Measurements from ENCODE around the gene SLC22A12.

SLC22A12 gene

DNA sequence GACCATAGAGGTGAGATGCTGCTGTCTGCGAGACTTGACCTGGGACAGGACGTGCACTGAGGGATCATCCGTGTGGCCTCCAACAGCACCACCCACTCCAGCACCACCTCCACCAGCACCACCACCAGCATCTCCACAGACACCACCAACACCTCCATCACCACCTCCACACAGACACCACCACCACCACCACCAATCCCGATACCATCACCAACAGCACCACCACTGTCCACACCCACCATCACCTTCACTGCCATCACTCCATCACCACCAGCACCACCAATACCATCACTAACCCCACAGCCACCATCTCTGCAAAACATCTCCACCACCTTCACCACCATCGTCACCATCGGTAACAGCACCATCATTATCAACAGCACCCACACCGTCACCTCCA lies 26.6 kb upstream of the SLC22A12 start:
- Histone ChIP-seq H3K9me3 (ENCODE audit: control insufficient read depth, low read length) (no peaks in the 10 kb centered on the region), H3K27me3 (ENCODE audit: control insufficient read depth in 1 of 2, insufficient read depth in 1 of 2, low read length in 2 of 2) (peaks cover 15 to 31% of the 10 kb centered on the region in 2 experiments), H4K91ac (ENCODE audit: low read length) (peak overlapping the region; percentile 25), H3K9ac (ENCODE audit: low read length) (no peak overlapping the region), H3K4me2 (ENCODE audit: low read length, poor library complexity, severe bottlenecking) (no peak overlapping the region), H3K4ac (ENCODE audit: low read depth in 1 of 2, low read length in 2 of 2) (no peak overlapping the region), H3K4me3 (ENCODE audit: insufficient read depth in 1 of 2, low read depth in 1 of 2, low read length in 2 of 2) (no peak overlapping the region), H3K36me3 (ENCODE audit: control insufficient read depth in 1 of 2, insufficient read depth in 2 of 2, low read depth in 1 of 2, low read length in 2 of 2) (no peaks in the 10 kb centered on the region), H2AK5ac (ENCODE audit: low read length, severe bottlenecking) (no peak overlapping the region), H3K27ac (ENCODE audit: low read length, poor library complexity, severe bottlenecking) (no peak overlapping the region), H3K14ac (ENCODE audit: low read length in 2 of 2) (no peak overlapping the region), H2BK12ac (ENCODE audit: low read length in 2 of 2) (no peak overlapping the region), H2BK120ac (ENCODE audit: low read depth, low read length) (no peak overlapping the region), H3K4me1 (ENCODE audit: control insufficient read depth, insufficient read depth, low read depth, low read length) (peaks cover 3% of the 10 kb centered on the region), H2BK15ac (ENCODE audit: low read depth, poor library complexity, severe bottlenecking) (no peak overlapping the region), H3K79me1 (replicated peaks; ENCODE audit: low read length, poor library complexity, severe bottlenecking) (no peaks in the 10 kb centered on the region), H4K8ac (ENCODE audit: low read length) (no peak overlapping the region), H3K23ac (ENCODE audit: low read length in 2 of 2) (no peak overlapping the region), H2AFZ (ENCODE audit: low read depth, low read length) (no peak overlapping the region), H2BK5ac (ENCODE audit: low read depth, low read length, poor library complexity, severe bottlenecking) (no peak overlapping the region), H3K18ac (ENCODE audit: low read depth in 1 of 2, low read length in 2 of 2) (no peak overlapping the region)
- DNase-seq: no peak
- WGBS: 98% methylated on average over 6 of the region's 7 CpGs

DNA sequence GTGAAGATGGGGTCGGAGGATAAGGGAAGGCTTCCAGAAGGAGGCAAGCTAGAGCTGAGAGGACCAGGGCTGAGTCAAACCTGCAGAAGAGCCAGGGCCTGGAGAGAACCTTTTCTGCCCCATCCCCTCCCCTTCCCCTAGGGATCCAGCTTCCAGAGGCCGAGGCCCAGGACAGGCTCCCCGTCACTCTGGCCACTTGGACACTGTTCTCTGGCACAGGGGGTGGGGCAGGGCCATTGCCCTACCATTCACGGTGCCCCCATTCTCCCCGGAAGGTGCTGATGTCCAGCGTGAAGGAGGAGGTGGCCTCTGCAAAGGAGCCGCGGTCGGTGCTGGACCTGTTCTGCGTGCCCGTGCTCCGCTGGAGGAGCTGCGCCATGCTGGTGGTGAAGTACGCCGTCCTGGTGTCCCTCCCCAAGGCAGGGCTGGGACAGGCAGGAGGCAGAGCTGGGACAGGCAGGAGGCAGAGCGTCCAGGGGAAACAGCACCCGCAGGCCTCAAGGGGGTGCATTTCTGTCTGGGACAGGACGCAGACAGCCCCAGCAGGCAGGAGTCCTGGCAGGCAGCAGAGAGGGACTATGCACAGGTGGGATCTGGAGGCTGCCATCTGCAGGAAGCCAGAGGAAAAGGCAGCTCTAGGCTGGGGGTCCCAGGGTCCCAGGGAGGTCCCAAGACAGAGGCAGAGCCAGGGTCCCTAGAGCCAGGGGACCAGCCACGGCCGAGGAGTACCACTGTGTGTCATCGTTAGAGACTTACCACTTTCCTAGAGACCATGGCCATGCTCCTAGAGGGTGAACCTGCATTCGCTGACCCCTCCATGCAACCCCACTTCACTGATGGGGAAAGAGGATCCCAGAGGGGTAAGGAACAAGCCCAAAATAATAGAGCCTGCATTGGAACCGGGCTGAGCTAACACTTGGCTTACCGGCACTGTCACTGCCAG lies 25.8 kb upstream of the SLC22A12 start:
- Histone ChIP-seq H2BK5ac (ENCODE audit: low read depth, low read length, poor library complexity, severe bottlenecking) (no peak overlapping the region), H3K4me3 (ENCODE audit: insufficient read depth in 1 of 2, low read depth in 1 of 2, low read length in 2 of 2) (no peak overlapping the region), H3K9me3 (ENCODE audit: control insufficient read depth, low read length) (no peaks in the 10 kb centered on the region), H3K9ac (ENCODE audit: low read length) (no peak overlapping the region), H2AK5ac (ENCODE audit: low read length, severe bottlenecking) (no peak overlapping the region), H4K91ac (ENCODE audit: low read length) (no peak overlapping the region), H3K4me2 (ENCODE audit: low read length, poor library complexity, severe bottlenecking) (no peak overlapping the region), H2BK120ac (ENCODE audit: low read depth, low read length) (no peak overlapping the region), H3K14ac (ENCODE audit: low read length in 2 of 2) (peak overlapping the region in 1 of 2 experiments; percentile 46), H3K23ac (ENCODE audit: low read length in 2 of 2) (no peak overlapping the region), H3K4me1 (ENCODE audit: control insufficient read depth, insufficient read depth, low read depth, low read length) (peaks cover 3% of the 10 kb centered on the region), H3K27me3 (ENCODE audit: control insufficient read depth in 1 of 2, insufficient read depth in 1 of 2, low read length in 2 of 2) (peaks cover 8 to 24% of the 10 kb centered on the region in 2 experiments), H3K36me3 (ENCODE audit: control insufficient read depth in 1 of 2, insufficient read depth in 2 of 2, low read depth in 1 of 2, low read length in 2 of 2) (no peaks in the 10 kb centered on the region), H2BK15ac (ENCODE audit: low read depth, poor library complexity, severe bottlenecking) (no peak overlapping the region), H2BK12ac (ENCODE audit: low read length in 2 of 2) (no peak overlapping the region), H3K79me1 (replicated peaks; ENCODE audit: low read length, poor library complexity, severe bottlenecking) (no peaks in the 10 kb centered on the region), H3K4ac (ENCODE audit: low read depth in 1 of 2, low read length in 2 of 2) (no peak overlapping the region), H3K18ac (ENCODE audit: low read depth in 1 of 2, low read length in 2 of 2) (no peak overlapping the region), H4K8ac (ENCODE audit: low read length) (no peak overlapping the region), H3K27ac (ENCODE audit: low read length, poor library complexity, severe bottlenecking) (no peak overlapping the region), H2AFZ (ENCODE audit: low read depth, low read length) (no peak overlapping the region)
- no peak for DNase-seq
- 87% methylated on average over 23 of the region's 24 CpGs for WGBS

DNA sequence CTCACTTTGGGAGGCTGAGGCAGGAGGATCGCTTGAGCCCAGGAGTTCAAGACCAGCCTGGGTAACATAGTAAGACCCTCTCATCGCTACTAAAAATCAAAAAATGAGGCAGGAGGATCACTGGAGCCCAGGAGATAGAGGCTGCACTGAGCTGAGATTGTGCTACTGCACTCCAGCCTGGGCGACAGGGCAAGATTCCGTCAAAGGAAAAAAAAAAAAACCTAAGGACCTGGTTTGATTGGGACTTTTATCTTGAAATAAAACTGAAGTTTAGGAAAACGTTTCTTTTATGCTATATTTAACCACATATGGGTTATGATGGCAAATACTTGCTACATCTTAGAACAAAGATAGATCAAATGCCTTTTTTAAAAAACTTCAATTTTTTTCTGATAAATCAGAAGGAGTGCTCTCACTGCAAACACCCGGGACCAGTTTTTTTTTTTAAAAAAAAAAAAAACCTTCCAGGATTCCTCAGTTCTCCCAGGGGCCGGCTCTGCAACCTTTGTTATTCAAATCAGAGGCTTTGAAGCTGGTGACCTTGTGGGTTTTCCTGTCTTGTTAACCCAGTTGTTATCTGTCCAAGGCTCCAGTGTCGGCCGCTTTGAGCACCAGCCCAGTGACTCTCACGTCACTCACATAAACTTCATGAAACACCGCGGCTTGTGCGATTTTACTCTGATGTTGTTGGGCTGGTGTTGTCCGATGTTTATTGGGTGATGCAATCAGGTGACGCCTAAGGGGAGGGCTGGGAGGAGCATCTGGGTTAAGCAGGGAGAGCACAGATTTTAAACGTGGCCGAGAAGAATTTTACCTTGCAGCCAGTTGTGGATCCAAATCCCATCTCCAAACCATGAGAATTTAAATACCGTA lies 24.7 kb upstream of the SLC22A12 start:
- Histone ChIP-seq H3K27me3 (ENCODE audit: control insufficient read depth in 1 of 2, insufficient read depth in 1 of 2, low read length in 2 of 2) (peaks cover 0 to 16% of the 10 kb centered on the region in 2 experiments), H2AFZ (ENCODE audit: low read depth, low read length) (no peak overlapping the region), H4K8ac (ENCODE audit: low read length) (peak overlapping the region; percentile 84), H3K36me3 (ENCODE audit: control insufficient read depth in 1 of 2, insufficient read depth in 2 of 2, low read depth in 1 of 2, low read length in 2 of 2) (no peaks in the 10 kb centered on the region), H3K4me2 (ENCODE audit: low read length, poor library complexity, severe bottlenecking) (peak overlapping the region; percentile 57), H2BK15ac (ENCODE audit: low read depth, poor library complexity, severe bottlenecking) (no peak overlapping the region), H2AK5ac (ENCODE audit: low read length, severe bottlenecking) (no peak overlapping the region), H3K79me1 (replicated peaks; ENCODE audit: low read length, poor library complexity, severe bottlenecking) (no peaks in the 10 kb centered on the region), H3K4ac (ENCODE audit: low read depth in 1 of 2, low read length in 2 of 2) (peak overlapping the region in 1 of 2 experiments; percentile 40), H3K23ac (ENCODE audit: low read length in 2 of 2) (no peak overlapping the region), H3K4me3 (ENCODE audit: insufficient read depth in 1 of 2, low read depth in 1 of 2, low read length in 2 of 2) (peak overlapping the region in 1 of 2 experiments; percentile 16), H4K91ac (ENCODE audit: low read length) (no peak overlapping the region), H2BK5ac (ENCODE audit: low read depth, low read length, poor library complexity, severe bottlenecking) (no peak overlapping the region), H3K18ac (ENCODE audit: low read depth in 1 of 2, low read length in 2 of 2) (peak overlapping the region in 1 of 2 experiments; percentile 54), H3K14ac (ENCODE audit: low read length in 2 of 2) (no peak overlapping the region), H3K9ac (ENCODE audit: low read length) (peak overlapping the region; percentile 53), H3K4me1 (ENCODE audit: control insufficient read depth, insufficient read depth, low read depth, low read length) (peaks cover 3% of the 10 kb centered on the region), H3K9me3 (ENCODE audit: control insufficient read depth, low read length) (no peaks in the 10 kb centered on the region), H2BK120ac (ENCODE audit: low read depth, low read length) (peak overlapping the region; percentile 37), H3K27ac (ENCODE audit: low read length, poor library complexity, severe bottlenecking) (no peak overlapping the region), H2BK12ac (ENCODE audit: low read length in 2 of 2) (no peak overlapping the region)
- peak; percentile 86 for DNase-seq
- 33% methylated on average over 14 of the region's 18 CpGs for WGBS
